GM15510 (cell line): Measurements from ENCODE around the gene PGD.

ENCODE experiments used
- POLR2A ChIP-seq: IDR thresholded peaks from 3 replicates; pipeline ENCODE4 v1.6.1; 2011; ENCODE audit warnings: borderline replicate concordance; ENCODE audit not compliant: insufficient read length; ENCODE audit errors: extremely low read depth

PGD gene

DNA sequence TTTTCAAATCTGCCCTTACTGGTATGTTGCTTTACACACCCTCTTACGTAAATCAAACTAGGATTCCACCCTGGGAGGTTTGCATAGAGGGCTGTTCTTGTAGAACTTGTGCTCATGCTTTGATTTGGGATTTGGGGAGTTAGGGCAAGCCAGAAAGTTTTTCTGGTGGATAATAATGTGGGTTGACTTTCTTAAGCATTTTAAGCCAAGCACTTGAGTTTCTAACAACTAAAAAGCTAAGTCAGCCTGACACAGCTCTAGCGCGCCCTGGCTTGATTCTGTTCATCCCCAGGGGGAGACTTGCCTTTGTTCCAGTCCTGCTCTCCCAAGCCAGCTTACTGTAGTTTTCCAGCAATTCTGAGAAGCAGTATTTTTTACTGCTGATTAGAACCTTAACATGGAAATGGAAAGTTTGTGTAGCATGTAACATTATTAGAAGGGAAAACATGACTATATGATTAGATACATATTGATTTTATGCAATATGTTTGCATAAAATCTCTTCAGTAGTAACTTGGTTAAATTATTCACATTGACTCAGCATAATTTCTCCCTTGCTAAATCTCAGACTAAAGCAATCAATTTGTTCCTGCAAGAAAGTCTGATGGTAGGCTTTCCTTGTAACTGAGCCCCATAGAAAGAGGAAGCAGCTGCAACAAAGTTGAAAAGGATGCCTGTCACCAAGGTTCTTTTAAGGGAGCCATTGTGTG lies 11.0 kb upstream of the PGD start:
- TF ChIP-seq POLR2A: no peak

DNA sequence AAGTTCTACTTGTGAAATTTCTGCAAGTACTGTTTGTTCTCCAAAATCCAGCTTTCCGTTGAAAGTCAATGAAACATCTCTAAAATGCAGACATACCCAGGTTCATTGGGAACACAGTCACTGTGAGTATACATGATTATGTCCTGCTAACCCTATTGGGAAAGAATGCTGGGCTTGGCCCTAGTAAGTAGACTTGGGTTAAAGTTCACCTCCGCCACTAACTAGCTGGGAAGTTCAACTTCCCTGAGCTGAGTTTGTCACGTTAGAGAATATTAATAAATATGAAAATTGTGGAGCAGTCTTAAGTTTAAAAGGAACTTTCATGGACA lies 10.5 kb upstream of the PGD start:
- no peak for TF ChIP-seq POLR2A

DNA sequence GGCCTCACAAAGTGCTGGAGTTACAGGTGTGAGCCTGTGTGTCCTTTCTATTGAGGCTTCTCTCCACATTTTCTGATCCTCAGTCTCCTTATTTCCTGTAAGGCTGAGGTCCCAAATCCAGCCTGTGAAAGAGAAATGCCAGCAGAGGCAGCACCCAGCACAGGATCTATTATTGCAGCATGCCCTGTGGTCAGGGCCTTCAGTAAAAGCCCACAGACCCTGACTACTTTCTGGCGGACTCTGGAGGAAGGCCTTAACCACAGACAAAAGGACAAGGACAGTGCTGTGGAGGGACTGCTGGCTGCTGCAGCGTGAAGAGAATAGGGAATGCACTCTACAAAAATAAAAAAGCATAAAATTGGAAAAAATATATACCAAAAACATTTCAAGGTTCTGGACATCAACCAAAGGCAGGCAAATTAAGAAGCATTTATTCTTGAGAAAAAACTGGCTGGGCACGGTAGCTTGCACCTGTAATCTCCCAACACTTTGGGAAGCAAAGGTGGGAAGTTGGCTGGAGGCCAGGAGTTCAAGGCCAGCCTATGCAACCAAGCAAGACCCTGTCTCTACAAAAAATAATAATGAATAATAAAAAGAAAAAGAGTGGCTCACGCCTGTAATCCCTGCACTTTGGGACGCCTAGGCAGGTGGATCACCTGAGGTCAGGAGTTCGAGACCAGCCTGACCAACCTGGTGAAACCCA lies 9.4 kb upstream of the PGD start:
- TF ChIP-seq POLR2A: no peak

DNA sequence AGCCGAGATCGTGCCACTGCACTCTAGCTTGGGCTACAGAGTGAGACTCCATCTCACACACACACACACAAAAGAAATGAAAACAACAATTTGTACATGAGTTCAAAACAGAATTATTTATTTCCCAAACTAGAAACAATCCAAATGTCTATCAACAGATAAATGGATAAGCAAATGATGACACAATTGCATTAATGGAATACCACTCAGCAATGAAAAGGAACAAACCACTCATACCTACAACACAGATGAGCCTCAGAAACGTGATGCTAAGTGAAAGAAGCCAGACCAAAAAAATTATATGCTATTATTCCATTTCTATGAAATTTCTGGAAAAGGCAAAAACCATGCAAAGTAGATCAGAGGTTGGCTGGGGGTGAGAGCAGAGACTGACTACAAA lies 2.0 kb upstream of the PGD start:
- TF ChIP-seq POLR2A: no peak

DNA sequence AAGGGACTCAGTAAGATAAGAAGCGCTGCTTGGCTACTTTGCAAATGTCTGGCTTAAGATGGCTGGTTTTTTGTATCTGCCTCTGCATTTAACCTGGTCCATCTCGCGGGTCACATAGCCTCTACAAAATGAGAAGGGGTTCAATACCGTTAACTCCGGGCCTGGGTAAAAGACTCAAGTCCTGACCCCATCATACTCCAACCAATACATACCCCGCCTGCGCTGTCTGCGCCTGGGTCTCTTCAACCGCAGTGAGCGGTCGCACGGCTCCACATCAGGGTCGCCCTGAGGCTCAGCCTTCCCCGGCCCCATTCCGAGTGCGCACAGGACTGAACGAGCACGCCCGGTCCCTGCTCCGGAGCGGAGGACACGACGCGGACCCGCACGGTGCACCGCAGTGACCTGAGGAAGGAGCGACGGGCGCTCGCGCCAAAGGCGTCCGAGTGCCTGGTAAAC lies 558 bp upstream of the PGD start:
- no peak for TF ChIP-seq POLR2A

DNA sequence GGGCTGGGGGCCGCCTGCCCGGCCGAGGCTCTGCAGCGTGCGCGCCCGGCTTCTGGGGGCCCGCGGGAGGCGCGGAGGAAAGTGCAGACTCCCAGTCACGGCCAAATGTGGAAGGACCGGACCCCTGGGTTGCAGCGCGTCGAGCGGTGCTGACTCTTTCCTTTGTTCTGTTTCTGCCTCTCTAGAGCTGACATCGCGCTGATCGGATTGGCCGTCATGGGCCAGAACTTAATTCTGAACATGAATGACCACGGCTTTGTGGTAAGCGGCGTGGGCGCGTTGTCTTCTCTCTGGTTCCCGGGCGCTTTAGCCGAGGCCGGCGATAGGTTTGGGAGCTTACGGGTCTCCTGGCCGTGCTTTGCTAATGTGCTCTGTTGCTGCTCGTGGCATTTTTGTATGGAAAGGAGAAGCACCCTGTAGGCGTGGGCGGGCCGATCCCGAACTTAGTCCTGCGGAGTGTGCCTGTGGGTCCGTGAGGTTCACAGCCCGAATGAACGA lies 629 bp downstream of the PGD start:
- no peak for TF ChIP-seq POLR2A

DNA sequence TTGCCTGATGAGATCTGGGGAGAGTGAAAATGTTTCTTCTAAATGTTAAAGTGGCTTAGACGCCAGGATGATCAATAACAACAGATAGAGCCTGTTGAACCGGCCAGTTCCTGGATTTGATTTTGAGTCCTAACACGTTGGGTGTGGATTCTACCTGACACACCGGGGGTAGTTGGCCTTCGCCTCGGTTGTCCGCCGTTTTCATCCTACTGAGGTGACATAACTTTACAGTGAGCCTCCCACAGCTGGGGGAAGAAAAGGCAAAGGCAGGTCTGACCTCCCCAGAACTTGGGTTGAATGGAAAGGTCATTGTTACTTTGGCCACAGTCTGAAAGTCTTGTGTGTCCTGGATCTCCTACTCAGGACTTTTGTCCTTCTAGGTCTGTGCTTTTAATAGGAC lies 1.1 kb downstream of the PGD start:
- no peak for TF ChIP-seq POLR2A

DNA sequence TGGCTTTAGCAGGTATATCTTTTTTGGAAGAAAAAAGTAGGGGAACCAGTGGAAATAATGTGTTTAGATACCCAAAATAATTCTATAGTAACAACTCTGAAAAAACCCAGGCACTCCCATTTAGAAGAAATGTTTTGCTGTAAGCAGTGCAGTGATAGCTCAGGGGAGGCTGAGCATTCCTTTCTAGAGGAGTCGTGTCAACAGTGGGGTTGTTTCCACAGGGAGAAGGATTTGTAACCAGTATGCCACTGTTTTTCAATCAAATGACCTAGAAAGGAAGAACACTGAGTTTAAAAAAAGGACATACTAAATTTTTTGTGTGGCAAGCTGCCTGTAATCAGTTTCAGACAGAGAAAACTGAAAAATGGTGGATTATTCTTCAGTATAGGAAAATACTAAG lies 2.4 kb downstream of the PGD start:
- TF ChIP-seq POLR2A: no peak

DNA sequence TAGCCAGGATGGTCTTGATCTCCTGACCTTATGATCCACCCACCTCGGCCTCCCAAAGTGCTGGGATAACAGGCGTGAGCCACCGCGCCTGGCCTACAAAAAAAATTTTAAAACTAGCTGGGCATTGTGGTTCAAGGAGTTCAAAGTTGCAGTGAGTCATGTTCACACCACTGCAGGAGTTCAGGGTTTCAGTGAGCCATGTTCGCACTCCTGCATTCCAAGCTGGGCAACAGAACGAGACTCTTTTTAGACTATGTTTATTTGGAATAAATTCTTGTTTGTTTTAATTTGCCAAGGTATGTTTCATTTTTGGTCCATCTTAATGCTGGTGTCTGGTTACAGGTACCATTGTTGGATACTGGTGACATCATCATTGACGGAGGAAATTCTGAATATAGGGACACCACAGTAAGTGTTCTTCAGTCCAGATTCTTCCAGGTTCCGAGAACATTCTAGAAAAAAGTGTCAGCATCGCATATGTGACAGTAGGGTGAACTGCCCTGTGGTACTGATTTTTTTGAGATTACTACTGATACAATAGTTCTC lies 3.9 kb downstream of the PGD start:
- TF ChIP-seq POLR2A: no peak

DNA sequence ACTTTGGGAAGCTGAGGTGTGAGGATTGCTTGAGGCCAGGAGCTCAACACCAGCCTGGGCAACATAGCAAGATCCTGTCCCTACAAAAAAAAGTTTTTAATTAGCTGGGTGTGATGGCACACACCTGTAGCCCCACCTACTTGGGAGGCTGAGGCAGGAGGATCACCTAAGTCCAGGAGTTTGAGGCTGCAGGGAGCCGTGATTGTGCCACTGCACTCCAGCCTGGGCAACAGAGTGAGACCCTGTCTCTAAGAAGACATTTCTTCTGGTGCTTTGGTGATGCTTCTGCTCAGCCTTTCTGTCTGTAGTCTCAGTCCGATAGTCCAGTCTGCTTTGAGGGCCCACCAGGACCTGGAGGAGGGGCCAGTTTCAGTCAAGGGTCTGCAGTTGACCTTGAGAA lies 8.3 kb downstream of the PGD start:
- TF ChIP-seq POLR2A: no peak

DNA sequence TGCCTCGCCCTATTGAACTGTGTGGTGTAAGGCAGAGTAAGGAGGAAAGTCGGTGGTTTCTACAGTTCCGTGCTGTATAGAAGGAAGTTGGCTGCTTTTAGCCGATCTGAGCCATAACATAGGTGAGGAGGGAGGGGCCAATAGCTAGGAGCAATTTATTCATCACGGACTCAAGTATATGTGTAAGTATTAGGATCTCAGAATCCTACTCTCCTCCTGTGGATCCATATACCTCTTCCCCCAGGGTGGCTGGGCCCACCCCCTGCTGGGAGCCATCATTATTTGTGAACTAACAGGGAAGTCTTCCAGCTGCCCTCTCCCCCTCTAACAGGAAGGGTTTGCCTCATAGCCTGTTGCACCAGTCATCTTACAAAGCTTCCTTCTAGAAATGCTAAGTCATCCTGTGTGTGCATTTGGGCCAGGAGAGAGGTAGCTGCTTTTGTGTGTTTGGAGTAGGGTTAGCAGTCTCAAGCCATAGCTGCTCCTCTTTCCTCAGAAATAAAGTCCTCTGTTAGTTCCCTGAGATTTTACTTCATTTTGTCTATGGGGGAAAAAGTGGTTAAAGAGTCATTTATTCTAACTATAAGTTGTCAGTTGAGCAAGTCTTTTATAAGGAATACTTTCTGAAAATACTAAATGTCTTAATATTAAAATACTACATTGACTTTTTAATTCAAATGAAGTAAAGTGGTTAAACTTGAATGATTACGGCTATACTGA lies 16.5 kb downstream of the PGD start:
- TF ChIP-seq POLR2A: no peak

DNA sequence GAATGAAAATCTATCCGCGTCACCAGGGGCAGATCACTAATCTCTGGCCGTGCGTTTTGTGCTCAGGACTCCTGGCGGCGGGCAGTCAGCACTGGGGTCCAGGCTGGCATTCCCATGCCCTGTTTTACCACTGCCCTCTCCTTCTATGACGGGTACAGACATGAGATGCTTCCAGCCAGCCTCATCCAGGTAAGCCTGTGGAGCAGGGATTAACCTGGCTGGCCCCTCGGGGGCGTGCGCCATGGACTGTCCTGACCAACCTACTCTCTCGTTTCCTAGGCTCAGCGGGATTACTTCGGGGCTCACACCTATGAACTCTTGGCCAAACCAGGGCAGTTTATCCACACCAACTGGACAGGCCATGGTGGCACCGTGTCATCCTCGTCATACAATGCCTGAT lies 20.5 kb downstream of the PGD start:
- TF ChIP-seq POLR2A: no peak

DNA sequence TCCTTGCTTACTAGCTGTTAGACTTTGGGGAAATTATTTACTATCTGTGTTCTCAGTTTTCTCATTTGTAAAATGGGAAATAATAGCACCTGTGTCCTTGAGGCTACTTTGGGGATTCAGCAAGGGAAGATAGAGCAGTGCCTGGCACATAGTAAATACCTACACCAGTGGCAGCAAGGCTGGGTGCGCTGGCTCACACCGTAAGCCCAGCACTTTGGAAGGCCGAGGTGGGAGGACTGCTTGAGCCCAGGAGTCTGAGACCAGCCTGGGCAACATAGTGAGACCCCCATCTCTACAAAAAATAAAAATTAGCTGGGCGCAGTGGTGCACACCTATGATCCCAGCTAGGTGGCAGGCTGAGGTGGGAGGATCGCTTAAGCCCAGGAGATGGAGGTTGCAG lies 22.8 kb downstream of the PGD start:
- TF ChIP-seq POLR2A: no peak

DNA sequence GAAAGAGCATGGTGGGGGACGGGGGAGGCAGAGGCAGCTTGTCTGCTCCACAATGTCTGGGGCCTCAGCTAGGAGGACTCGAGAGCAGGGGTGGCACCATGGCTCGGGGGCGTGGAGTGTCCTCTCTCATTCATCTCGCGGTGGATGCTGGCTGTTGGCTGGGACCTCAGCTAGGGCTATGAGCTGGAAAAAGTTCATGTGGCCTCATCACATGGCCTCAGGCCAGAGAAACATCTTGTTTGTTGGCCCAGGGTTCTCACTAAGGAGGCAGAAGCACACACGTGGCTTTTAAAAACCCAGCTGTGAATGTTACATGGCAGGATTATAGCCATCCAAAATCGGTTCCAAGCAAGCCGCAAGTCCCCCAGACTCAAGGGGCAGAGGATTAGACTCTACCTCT lies 25.2 kb downstream of the PGD start:
- no peak for TF ChIP-seq POLR2A

DNA sequence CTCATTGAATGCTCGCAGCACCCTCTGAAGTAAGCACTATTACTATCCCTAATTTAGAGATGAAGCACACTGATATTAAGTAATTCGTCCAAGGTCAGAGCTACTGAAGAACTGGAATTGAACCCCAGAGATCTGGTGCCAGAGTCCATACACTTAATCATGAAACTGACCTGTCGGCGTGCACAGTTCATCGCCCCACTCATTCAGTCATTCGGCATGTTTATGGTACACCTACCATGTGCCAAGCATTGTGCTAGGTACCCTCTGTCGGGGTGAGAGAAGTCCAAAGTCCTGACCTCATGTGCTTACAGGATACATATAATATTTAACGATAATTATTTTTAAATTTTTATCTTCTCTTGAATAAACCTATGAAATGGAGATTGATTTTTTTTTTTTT lies 25.8 kb downstream of the PGD start:
- TF ChIP-seq POLR2A: no peak

DNA sequence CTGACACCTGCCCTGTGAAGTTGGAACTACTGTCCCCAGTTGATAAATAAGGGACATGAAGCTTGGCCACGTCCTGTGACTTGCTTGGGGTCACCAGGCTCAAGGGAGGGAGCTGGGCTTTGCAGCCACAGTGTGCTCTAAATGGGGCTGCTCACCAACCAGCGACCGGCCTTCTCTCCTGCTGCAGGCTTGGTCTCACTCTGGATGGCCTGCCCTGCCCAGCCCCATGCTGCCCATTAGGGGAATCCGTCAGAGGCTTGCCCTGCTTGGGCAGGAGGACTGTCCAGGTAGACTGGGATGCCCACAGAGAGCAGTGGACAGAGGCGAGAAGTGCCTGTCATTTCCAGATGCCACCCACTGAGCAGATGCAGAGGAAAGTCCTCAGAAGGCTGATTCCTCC lies 30.1 kb downstream of the PGD start:
- no peak for TF ChIP-seq POLR2A

DNA sequence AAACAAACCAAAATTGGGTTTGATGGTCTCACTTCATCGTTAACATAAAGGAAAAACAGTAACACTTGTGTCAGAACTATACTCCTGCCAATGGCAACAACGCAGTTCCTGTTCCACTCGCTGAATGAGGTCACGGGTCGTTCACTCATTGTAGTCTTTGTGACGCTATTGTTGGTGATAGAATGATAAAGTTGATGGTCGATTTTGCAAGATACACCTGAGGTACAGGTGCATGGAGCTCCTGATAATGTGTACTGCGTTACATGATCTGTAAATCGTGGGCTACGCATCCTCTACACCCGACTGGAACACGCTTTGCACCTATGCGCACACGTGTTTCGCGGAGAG lies 31.0 kb downstream of the PGD start:
- no peak for TF ChIP-seq POLR2A
